KOPT-K1 (cell line): Measurements from ENCODE around the gene MAD1L1.

Experiments
- H3K27ac ChIP-seq: fragments of 200-600 bp; sonication (generic); 2 replicates; pipeline ENCODE4 v1.5.1; 2016; ENCODE audit warnings: antibody characterized with exemption, mild to moderate bottlenecking, low read depth, low read length; ENCODE audit not compliant: poor library complexity, severe bottlenecking
- H3K36me3 ChIP-seq: fragments of 200-600 bp; sonication (generic); 2 replicates; pipeline ENCODE4 v1.5.1; 2017; ENCODE audit warnings: antibody characterized with exemption, mild to moderate bottlenecking, low read length, moderate library complexity; ENCODE audit not compliant: insufficient read depth
- H3K9me3 ChIP-seq: fragments of 200-600 bp; sonication (generic); 2 replicates; pipeline ENCODE4 v1.5.1; 2017; ENCODE audit warnings: antibody characterized with exemption, low read length, mild to moderate bottlenecking; ENCODE audit not compliant: insufficient read depth, poor library complexity, severe bottlenecking

The MAD1L1 gene

GRCh38 chr7:2022737-2023250, 210.0 kb downstream of the MAD1L1 start:
- peaks cover 14% of the 10 kb centered on the region; the same call in 1 of the 2 replicates for H3K36me3 ChIP-seq
- peaks cover 37% of the 10 kb centered on the region for H3K9me3 ChIP-seq
- H3K27ac ChIP-seq = no peak overlapping the region

DNA sequence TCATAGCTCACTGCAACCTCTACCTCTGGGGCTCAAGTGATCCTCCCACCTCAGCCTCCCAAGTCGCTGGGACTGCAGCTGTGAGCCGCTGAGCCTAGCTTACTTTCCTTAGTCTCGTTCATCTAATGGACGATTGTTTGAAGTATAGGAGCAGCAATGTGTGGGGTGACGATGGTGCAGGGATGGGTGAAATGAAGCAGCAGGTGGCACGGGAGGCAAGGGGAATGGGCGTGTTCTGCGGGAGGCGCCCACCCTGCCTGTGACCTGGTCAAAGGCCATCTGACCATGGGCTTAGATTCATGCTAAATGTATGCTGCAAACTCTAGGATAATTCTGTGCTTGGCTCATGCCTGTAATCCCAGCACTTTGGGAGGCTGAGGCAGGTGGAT, 210.7 kb downstream of the MAD1L1 start:
- Histone ChIP-seq H3K36me3 (peaks cover 14% of the 10 kb centered on the region; the same call in 1 of the 2 replicates), H3K9me3 (peaks cover 30% of the 10 kb centered on the region), H3K27ac (no peak overlapping the region)

- Histone ChIP-seq H3K27ac (no peak overlapping the region), H3K9me3 (peaks cover 10% of the 10 kb centered on the region), H3K36me3 (peaks cover 20% of the 10 kb centered on the region; the same call in 1 of the 2 replicates)
Observed at GRCh38 chr7:2019711-2020511, 212.8 kb downstream of the MAD1L1 start.

GRCh38 chr7:2019461-2019710, 213.4 kb downstream of the MAD1L1 start:
- Histone ChIP-seq H3K27ac (no peak overlapping the region), H3K36me3 (peaks cover 16% of the 10 kb centered on the region; the same call in 1 of the 2 replicates), H3K9me3 (peaks cover 5% of the 10 kb centered on the region)

DNA sequence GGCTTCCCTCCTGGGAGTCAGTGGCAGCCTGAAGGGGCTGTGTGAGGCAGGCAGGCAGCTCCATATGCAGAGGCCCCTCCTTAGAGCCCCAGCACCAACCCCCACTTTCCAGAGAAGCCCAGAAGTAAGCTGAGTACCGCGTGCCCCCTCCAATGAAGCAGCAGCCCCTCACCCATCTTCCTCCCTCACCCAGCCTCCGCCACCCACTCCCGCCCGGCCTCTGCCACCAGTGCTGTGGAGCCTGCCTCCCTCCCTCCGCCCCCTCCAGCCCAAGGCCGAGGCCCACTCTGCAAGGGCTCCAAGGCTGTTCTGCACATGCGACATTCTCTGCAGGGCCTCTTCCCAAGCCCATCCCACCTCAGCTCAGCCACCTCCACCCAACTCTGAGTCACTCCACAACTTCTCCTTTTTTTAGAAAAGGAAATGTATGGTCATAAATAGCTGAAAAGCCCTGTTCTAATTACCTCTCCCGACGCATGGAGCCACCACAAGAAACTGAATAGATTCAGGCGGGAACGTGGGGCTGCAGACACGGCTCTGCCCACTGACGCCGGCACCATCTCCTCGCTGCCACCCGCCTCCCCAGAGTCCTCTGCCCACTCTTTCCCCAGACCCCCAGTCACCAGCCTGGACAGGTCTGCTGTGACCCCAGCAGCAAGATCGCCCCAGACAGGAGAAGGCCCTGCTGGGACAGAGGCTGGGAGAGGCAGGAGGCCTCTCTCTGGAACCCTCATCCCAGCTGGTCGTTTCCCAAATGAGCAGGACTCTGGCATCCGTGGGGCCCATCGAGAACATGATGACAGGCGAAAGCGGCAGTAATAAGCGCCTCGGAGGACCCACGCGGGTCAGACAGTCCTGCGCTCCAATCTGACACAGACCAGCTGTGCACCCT, 213.9 kb downstream of the MAD1L1 start:
- Histone ChIP-seq H3K9me3 (no peaks in the 10 kb centered on the region), H3K36me3 (peaks cover 19% of the 10 kb centered on the region; the same call in 1 of the 2 replicates), H3K27ac (no peak overlapping the region)

- Histone ChIP-seq H3K36me3 (peaks cover 25% of the 10 kb centered on the region; the same call in 1 of the 2 replicates), H3K27ac (no peak overlapping the region), H3K9me3 (no peaks in the 10 kb centered on the region)
Observed at GRCh38 chr7:2017914-2018568, 214.7 kb downstream of the MAD1L1 start.

GRCh38 chr7:2017481-2017891, 215.3 kb downstream of the MAD1L1 start:
- peaks cover 30% of the 10 kb centered on the region; the same call in 1 of the 2 replicates for H3K36me3 ChIP-seq
- H3K27ac ChIP-seq = no peak overlapping the region
- no peaks in the 10 kb centered on the region for H3K9me3 ChIP-seq

GRCh38 chr7:2016761-2017480, 215.8 kb downstream of the MAD1L1 start:
- Histone ChIP-seq H3K27ac (no peak overlapping the region), H3K9me3 (no peaks in the 10 kb centered on the region), H3K36me3 (peaks cover 36% of the 10 kb centered on the region; the same call in 1 of the 2 replicates)

GRCh38 chr7:2016021-2016631, 216.6 kb downstream of the MAD1L1 start:
- no peak overlapping the region for H3K27ac ChIP-seq

DNA sequence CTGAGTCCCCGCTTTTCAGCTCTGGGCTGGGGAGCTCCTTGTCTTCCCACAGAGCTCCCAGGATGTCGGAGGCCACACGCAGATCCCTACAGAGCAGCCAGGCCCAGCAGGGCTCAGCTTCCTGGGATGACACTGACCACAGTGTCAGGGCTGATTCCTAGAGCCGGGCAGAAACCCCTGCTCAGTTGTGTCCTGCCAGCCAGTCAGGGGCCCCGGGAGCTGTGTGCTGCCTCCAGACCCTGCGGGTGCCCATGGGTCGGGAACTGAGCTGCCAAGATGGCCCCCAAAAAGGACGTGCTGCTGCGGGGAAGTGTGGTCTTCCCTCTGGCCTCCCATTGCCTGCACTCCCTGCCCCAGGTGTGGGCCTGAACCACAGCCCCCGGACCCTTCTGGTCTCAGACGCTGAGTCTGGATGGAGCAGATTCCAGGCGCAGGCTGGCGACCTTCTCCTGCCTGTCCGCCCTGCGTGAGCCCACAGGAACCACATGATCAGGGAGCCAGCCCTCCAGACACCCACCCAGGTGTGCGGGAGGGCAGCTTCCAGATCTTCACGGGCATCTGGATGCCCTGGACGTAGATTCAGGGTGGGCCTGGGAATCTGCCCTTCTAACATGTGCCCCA, 217.4 kb downstream of the MAD1L1 start:
- H3K27ac ChIP-seq = no peak overlapping the region
- H3K9me3 ChIP-seq = no peaks in the 10 kb centered on the region
- H3K36me3 ChIP-seq = peaks cover 38% of the 10 kb centered on the region; the same call in 1 of the 2 replicates

More at GRCh38 chr7:2016021-2016631, 216.6 kb downstream of the MAD1L1 start:
- H3K36me3 ChIP-seq = peaks cover 38% of the 10 kb centered on the region; the same call in 1 of the 2 replicates
- no peaks in the 10 kb centered on the region for H3K9me3 ChIP-seq

- H3K27ac ChIP-seq = no peak overlapping the region
- no peaks in the 10 kb centered on the region for H3K9me3 ChIP-seq
- peaks cover 38% of the 10 kb centered on the region; the same call in 1 of the 2 replicates for H3K36me3 ChIP-seq
Observed at GRCh38 chr7:2014391-2015241, 218.1 kb downstream of the MAD1L1 start.

- Histone ChIP-seq H3K27ac (no peak overlapping the region), H3K9me3 (no peaks in the 10 kb centered on the region), H3K36me3 (peaks cover 44% of the 10 kb centered on the region; the same call in 1 of the 2 replicates)
Observed at GRCh38 chr7:2013381-2014311, 219.1 kb downstream of the MAD1L1 start.
